ENCODE measurements around the gene NDC1.

NDC1 gene

DNA sequence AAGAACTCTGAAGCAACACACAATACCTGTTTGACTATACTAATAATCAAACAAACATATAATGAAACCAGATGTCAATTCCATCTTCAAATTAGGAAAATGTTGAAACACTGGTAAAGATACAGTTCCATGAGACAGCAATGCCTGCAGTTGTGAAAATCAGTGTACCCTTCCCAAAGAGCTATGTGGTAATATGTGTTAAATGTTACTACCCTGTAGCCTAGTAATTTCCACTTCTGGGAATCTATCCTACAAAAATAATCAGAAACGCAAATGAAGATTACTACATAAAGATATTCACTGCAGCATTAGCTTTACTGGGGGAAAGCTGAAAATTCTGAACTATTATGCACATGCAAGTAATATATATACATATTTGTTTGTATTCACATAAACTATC, 116.1 kb downstream of the NDC1 start:
- TF ChIP-seq ESRRG (CRISPR knock-in tag; IDR thresholded peaks at IDR 0.05) (no peak), CREB5 (CRISPR knock-in tag; IDR thresholded peaks at IDR 0.05; ENCODE audit: low read depth) (no peak), PATZ1 (CRISPR knock-in tag; IDR thresholded peaks at IDR 0.05; ENCODE audit: borderline replicate concordance) (no peak), ISL1 (CRISPR knock-in tag; IDR thresholded peaks at IDR 0.05) (no peak), RARB (CRISPR knock-in tag; IDR thresholded peaks at IDR 0.05) (no peak), ZNF565 (CRISPR knock-in tag; conservative IDR thresholded peaks at IDR 0.05; ENCODE audit: low read depth) (no peak)
- TF ChIP-seq, protein P1, sequence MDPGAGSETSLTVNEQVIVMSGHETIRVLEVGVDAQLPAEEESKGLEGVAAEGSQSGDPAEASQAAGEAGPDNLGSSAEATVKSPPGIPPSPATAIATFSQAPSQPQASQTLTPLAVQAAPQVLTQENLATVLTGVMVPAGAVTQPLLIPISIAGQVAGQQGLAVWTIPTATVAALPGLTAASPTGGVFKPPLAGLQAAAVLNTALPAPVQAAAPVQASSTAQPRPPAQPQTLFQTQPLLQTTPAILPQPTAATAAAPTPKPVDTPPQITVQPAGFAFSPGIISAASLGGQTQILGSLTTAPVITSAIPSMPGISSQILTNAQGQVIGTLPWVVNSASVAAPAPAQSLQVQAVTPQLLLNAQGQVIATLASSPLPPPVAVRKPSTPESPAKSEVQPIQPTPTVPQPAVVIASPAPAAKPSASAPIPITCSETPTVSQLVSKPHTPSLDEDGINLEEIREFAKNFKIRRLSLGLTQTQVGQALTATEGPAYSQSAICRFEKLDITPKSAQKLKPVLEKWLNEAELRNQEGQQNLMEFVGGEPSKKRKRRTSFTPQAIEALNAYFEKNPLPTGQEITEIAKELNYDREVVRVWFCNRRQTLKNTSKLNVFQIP (CRISPR knock-in tag; IDR thresholded peaks at IDR 0.05; ENCODE audit: borderline replicate concordance, low read depth), result no peak
- no peak for ATAC-seq

DNA sequence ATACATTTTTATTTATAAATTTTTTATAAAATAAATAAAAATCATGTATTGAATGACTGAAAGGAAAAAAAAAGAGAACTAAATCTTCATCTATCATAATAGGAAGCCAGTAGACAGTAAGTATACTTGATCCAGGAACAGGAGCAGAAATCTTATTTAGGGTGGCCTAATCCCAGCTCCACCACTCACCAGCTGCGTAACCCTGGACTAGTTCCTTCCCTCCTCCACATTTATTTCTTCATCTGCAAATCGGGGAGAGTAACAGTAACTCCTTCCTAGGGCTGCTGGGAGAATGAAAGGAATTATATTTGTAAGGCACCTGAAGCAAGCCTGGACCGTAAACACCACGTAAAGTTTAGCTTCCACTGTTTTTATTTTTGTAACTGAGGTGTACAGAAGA, 117.0 kb downstream of the NDC1 start:
- TF ChIP-seq GLIS3 (CRISPR knock-in tag; IDR thresholded peaks at IDR 0.05) (no peak), PPARA (CRISPR knock-in tag; IDR thresholded peaks at IDR 0.05; ENCODE audit: borderline replicate concordance) (no peak), TCF4 (CRISPR knock-in tag; IDR thresholded peaks at IDR 0.05; ENCODE audit: borderline replicate concordance) (no peak), ZFP3 (CRISPR knock-in tag; IDR thresholded peaks at IDR 0.05) (no peak), OSR1 (CRISPR knock-in tag; IDR thresholded peaks at IDR 0.05) (no peak), ZNF8 (CRISPR knock-in tag; IDR thresholded peaks at IDR 0.05) (no peak), CSDC2 (CRISPR knock-in tag; IDR thresholded peaks at IDR 0.05) (no peak), RARB (CRISPR knock-in tag; IDR thresholded peaks at IDR 0.05) (no peak), ESRRG (CRISPR knock-in tag; IDR thresholded peaks at IDR 0.05) (no peak), PATZ1 (CRISPR knock-in tag; IDR thresholded peaks at IDR 0.05; ENCODE audit: borderline replicate concordance) (no peak), TSHZ2 (CRISPR knock-in tag; IDR thresholded peaks at IDR 0.05) (no peak), SNAI2 (CRISPR knock-in tag; IDR thresholded peaks at IDR 0.05) (no peak), TOX (CRISPR knock-in tag; IDR thresholded peaks at IDR 0.05; ENCODE audit: borderline replicate concordance) (no peak), BACH2 (CRISPR knock-in tag; IDR thresholded peaks at IDR 0.05; ENCODE audit: borderline replicate concordance) (no peak)
- TF ChIP-seq, protein P1 (CRISPR knock-in tag; IDR thresholded peaks at IDR 0.05; ENCODE audit: borderline replicate concordance, low read depth), result no peak
- TF ChIP-seq, protein P2, sequence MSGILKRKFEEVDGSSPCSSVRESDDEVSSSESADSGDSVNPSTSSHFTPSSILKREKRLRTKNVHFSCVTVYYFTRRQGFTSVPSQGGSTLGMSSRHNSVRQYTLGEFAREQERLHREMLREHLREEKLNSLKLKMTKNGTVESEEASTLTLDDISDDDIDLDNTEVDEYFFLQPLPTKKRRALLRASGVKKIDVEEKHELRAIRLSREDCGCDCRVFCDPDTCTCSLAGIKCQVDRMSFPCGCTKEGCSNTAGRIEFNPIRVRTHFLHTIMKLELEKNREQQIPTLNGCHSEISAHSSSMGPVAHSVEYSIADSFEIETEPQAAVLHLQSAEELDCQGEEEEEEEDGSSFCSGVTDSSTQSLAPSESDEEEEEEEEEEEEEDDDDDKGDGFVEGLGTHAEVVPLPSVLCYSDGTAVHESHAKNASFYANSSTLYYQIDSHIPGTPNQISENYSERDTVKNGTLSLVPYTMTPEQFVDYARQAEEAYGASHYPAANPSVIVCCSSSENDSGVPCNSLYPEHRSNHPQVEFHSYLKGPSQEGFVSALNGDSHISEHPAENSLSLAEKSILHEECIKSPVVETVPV (CRISPR knock-in tag; IDR thresholded peaks at IDR 0.05), result no peak
- ATAC-seq, result no peak

All from SK-N-SH treated with all-trans-retinoic acid at 6 μM for 48 hours (cell line).